HCT116 (cell line): ENCODE results near the gene ZNF235. TPM values are rescaled to one million over a fixed set of nuclear protein-coding genes. Genes with fewer than 3 reads are reported as not detected.

ENCODE experiments used
- ATAC-seq: fragments of 200-7000 bp; cut with Tn5 transposase; 2 replicates; pipeline ENCODE4 v1.9.1; 2020; ENCODE audit warnings: mild to moderate bottlenecking, moderate library complexity
- BruUV-seq: library from RNA; stranded (reverse); fragments of 400-500 nt; replicated peaks from 2 replicates; lab custom pipeline; 2021; lab: Mats Ljungman, UMichigan
- CTCF ChIA-PET: fragments of 300-600 bp; sonication (Branson Sonifier 250); formaldehyde crosslinking; loops from one replicate; lab custom pipeline; 2021; ENCODE audit warnings: antibody characterized with exemption; lab: Charles Lee
- POLR2A ChIA-PET: fragments of 300-600, 350-600 bp; sonication (Branson Sonifier 250); formaldehyde crosslinking; loops from one replicate; lab custom pipeline; 2021; ENCODE audit warnings: antibody characterized with exemption; lab: Charles Lee
- RAD21 ChIA-PET, 2 experiments: fragments of 300-600 bp; sonication (Branson Sonifier 250); formaldehyde crosslinking; loops; one replicate each; lab custom pipeline; 2023; ENCODE audit warnings: low total read pairs in 2 of 2; ENCODE audit not compliant: uncharacterized antibody in 2 of 2, unreplicated experiment in 2 of 2, low non-redundant PET in 1 of 2; lab: Charles Lee
- DNase-seq: peaks from one replicate; pipeline ENCODE4 v3.0.0-alpha.2; 2010; ENCODE audit warnings: low read depth, low spot score
- H2AFZ ChIP-seq: fragments of 200-600 bp; shearing (Covaris generic), sonication (generic); 2 replicates; pipeline ENCODE4 v1.6.1; 2017; ENCODE audit warnings: low read depth, mixed run types, mixed read lengths, antibody characterized with exemption, low read length; ENCODE audit not compliant: poor library complexity, severe bottlenecking
- H3K27ac ChIP-seq: 2 replicates; pipeline ENCODE4 v1.5.1; 2012; ENCODE audit warnings: low read depth, low read length
- H3K27me3 ChIP-seq: fragments of 200-600 bp; sonication (generic); 2 replicates; pipeline ENCODE4 v1.6.1; 2016; ENCODE audit warnings: mixed run types, low read length, mixed read lengths; ENCODE audit not compliant: insufficient read depth
- H3K36me3 ChIP-seq, 2 experiments: fragments of 200-500 bp in 1 of 2; fragments of 200-600 bp in 1 of 2; sonication (Bioruptor generic) in 1 of 2; sonication (generic) in 1 of 2; 2 replicates each; pipeline versions ENCODE4 v1.5.1 to v1.6.1; 2014 to 2016; ENCODE audit warnings: low read length in 2 of 2, inconsistent platforms in 1 of 2, mixed read lengths in 1 of 2, mixed run types in 1 of 2; ENCODE audit not compliant: insufficient read depth in 2 of 2, control insufficient read depth in 1 of 2
- H3K4me1 ChIP-seq, 2 experiments: fragments of 200-600 bp in 1 of 2; sonication (generic) in 1 of 2; 2 replicates each; pipeline versions ENCODE4 v1.5.1 to v1.6.1; 2012 to 2017; ENCODE audit warnings: low read length in 2 of 2, inconsistent platforms in 1 of 2, mild to moderate bottlenecking in 1 of 2, mixed read lengths in 1 of 2, mixed run types in 1 of 2, moderate library complexity in 1 of 2; ENCODE audit not compliant: insufficient read depth in 2 of 2, control insufficient read depth in 1 of 2
- H3K4me2 ChIP-seq: fragments of 200-600 bp; sonication (generic); 2 replicates; pipeline ENCODE4 v1.6.1; 2017; ENCODE audit warnings: mixed run types, low read length, mixed read lengths
- H3K4me3 ChIP-seq, 2 experiments: fragments of 200-600 bp in 1 of 2; sonication (generic) in 1 of 2; replicated peaks in 1 of 2; 2 replicates each; pipeline ENCODE4 v1.5.1; 2011 to 2016; ENCODE audit warnings: low read length in 2 of 2, control low read depth in 1 of 2, low read depth in 1 of 2, mild to moderate bottlenecking in 1 of 2, mixed read lengths in 1 of 2, mixed run types in 1 of 2
- H3K79me2 ChIP-seq: fragments of 200-600 bp; sonication (generic); 2 replicates; pipeline ENCODE4 v1.6.1; 2017; ENCODE audit warnings: mild to moderate bottlenecking, mixed run types, low read length, moderate library complexity, mixed read lengths; ENCODE audit not compliant: insufficient read depth
- H3K9ac ChIP-seq: fragments of 200-600 bp; sonication (generic); 2 replicates; pipeline ENCODE4 v1.6.1; 2016; ENCODE audit warnings: low read length, mixed read lengths
- H3K9me2 ChIP-seq: fragments of 200-600 bp; sonication (generic), shearing (Covaris generic); 2 replicates; pipeline ENCODE4 v1.6.1; 2017; ENCODE audit warnings: mixed run types, mild to moderate bottlenecking, moderate library complexity; ENCODE audit not compliant: insufficient read depth
- H3K9me3 ChIP-seq, 2 experiments: fragments of 200-500 bp in 1 of 2; fragments of 200-600 bp in 1 of 2; sonication (Bioruptor generic) in 1 of 2; sonication (generic) in 1 of 2; 2 replicates each; pipeline ENCODE4 v1.6.1; 2014 to 2017; ENCODE audit warnings: low read length in 2 of 2, mixed read lengths in 2 of 2, inconsistent platforms in 1 of 2, low read depth in 1 of 2, mild to moderate bottlenecking in 1 of 2, mixed run types in 1 of 2, moderate library complexity in 1 of 2; ENCODE audit not compliant: control insufficient read depth in 1 of 2, insufficient read depth in 1 of 2
- H4K20me1 ChIP-seq: fragments of 200-600 bp; sonication (generic), shearing (Covaris generic); 2 replicates; pipeline ENCODE4 v1.6.1; 2017; ENCODE audit warnings: mixed run types, mild to moderate bottlenecking, moderate library complexity; ENCODE audit not compliant: insufficient read depth
- EGR1 ChIP-seq: IDR thresholded peaks from 2 replicates; pipeline ENCODE4 v1.6.1; 2012; ENCODE audit warnings: low read depth
- ELF1 ChIP-seq: IDR thresholded peaks from 2 replicates; pipeline ENCODE4 v1.6.1; 2012; ENCODE audit warnings: low read depth, borderline replicate concordance
- EZH2 ChIP-seq: fragments of 200-600 bp; sonication (generic); IDR thresholded peaks from 2 replicates; pipeline ENCODE4 v1.6.1; 2017; ENCODE audit warnings: antibody characterized with exemption, mixed run types
- EZH2phosphoT487 ChIP-seq: fragments of 200-600 bp; IDR thresholded peaks from 2 replicates; pipeline ENCODE4 v1.6.1; 2018; ENCODE audit warnings: antibody characterized with exemption, borderline replicate concordance
- JUND ChIP-seq: IDR thresholded peaks from 2 replicates; pipeline ENCODE4 v1.6.1; 2012
- POLR2AphosphoS5 ChIP-seq: IDR thresholded peaks from 2 replicates; pipeline ENCODE4 v1.6.1; 2011; ENCODE audit warnings: mild to moderate bottlenecking, low read depth, low read length, moderate library complexity
- RAD21 ChIP-seq: IDR thresholded peaks from 2 replicates; pipeline ENCODE4 v1.6.1; 2012; ENCODE audit warnings: low read depth, mild to moderate bottlenecking
- SP1 ChIP-seq: IDR thresholded peaks from 2 replicates; pipeline ENCODE4 v1.6.1; 2012; ENCODE audit warnings: low read depth
- SRF ChIP-seq: IDR thresholded peaks from 2 replicates; pipeline ENCODE4 v1.6.1; 2012; ENCODE audit warnings: low read depth
- intact Hi-C: fragments of 100-400 bp; cut with micrococcal nuclease; formaldehyde crosslinking; loops from 2 replicates; pipeline ENCODE4 v1.10.0; 2022
- total RNA-seq: library from RNA; stranded (reverse); gene quantifications from one replicate; pipeline ENCODE4 v1.2.1, GENCODE V29; 2021; ENCODE audit not compliant: unreplicated experiment
- TF ChIP-seq, protein P1 (sequence below): IDR thresholded peaks from 2 replicates; pipeline ENCODE4 v1.6.1; 2012
- TF ChIP-seq, protein P2 (sequence below): IDR thresholded peaks from 2 replicates; pipeline ENCODE4 v1.6.1; 2012; ENCODE audit warnings: low read depth
- TF ChIP-seq, protein P3 (sequence below), 3 experiments: fragments of 200-600 bp in 1 of 3; sonication (generic) in 1 of 3; IDR thresholded peaks in 2 of 3; conservative IDR thresholded peaks in 1 of 3; 2 replicates each; pipeline ENCODE4 v1.5.1; 2012 to 2017; ENCODE audit warnings: low read depth in 2 of 3, low read length in 2 of 3, antibody characterized with exemption in 1 of 3, borderline replicate concordance in 1 of 3, control low read depth in 1 of 3, mild to moderate bottlenecking in 1 of 3, mixed read lengths in 1 of 3, mixed run types in 1 of 3, moderate library complexity in 1 of 3; ENCODE audit not compliant: insufficient read depth in 1 of 3
- TF ChIP-seq, protein P4 (sequence below): IDR thresholded peaks from 2 replicates; pipeline ENCODE4 v1.6.1; 2011; ENCODE audit warnings: mild to moderate bottlenecking, low read length, moderate library complexity; ENCODE audit not compliant: insufficient replicate concordance; ENCODE audit errors: extremely low read depth

The ZNF235 gene
- total RNA-seq, 1 experiment from 2014 or later, result 5.7 TPM

DNA sequence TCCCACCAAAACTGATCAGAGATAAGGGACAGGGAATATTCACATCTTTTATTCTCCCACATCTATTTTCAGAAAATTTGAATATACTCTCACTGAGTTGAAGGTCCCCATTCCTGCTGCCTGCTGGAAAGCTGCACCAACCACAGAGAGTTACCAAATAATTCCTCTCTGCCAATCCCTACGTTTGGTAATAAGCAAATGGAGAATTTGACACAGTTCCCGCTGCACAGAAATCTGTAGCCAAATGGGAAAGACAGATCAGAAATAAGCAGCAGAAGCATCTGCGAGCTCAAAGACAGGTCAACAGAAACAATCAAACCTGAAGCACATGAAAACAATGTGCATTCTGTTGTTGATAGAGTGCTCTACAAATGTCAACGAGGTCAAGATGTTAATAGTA, 41.7 kb upstream of the ZNF235 start:
- no peak overlapping the region for H2AFZ ChIP-seq
- no peaks in the 10 kb centered on the region for H3K36me3 ChIP-seq
- H3K27ac ChIP-seq, result no peak overlapping the region
- no peak overlapping the region for H3K4me3 ChIP-seq
- no peaks in the 10 kb centered on the region for H3K79me2 ChIP-seq
- no peaks in the 10 kb centered on the region for H3K4me1 ChIP-seq
- intact Hi-C loops, result no loop called here
- RAD21 ChIA-PET, result no interaction called here
- no peaks in the 10 kb centered on the region for H3K27me3 ChIP-seq
- ATAC-seq (no peak), DNase-seq (no peak)
- H3K4me2 ChIP-seq, result no peak overlapping the region
- BruUV-seq, result no TSS peak
- CTCF ChIA-PET, result no interaction called here
- peaks cover 0 to 6% of the 10 kb centered on the region in 2 experiments; a peak in 1 of 4 replicates for H3K9me3 ChIP-seq
- H3K9ac ChIP-seq, result no peak overlapping the region
- no peaks in the 10 kb centered on the region for H4K20me1 ChIP-seq
- TF ChIP-seq SP1 (no peak), ELF1 (no peak), JUND (no peak), POLR2AphosphoS5 (no peak), SRF (no peak), RAD21 (no peak), EGR1 (no peak), EZH2 (no peak), EZH2phosphoT487 (no peak)
- TF ChIP-seq, protein P1, sequence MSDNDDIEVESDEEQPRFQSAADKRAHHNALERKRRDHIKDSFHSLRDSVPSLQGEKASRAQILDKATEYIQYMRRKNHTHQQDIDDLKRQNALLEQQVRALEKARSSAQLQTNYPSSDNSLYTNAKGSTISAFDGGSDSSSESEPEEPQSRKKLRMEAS, result no peak
- TF ChIP-seq, protein P2, sequence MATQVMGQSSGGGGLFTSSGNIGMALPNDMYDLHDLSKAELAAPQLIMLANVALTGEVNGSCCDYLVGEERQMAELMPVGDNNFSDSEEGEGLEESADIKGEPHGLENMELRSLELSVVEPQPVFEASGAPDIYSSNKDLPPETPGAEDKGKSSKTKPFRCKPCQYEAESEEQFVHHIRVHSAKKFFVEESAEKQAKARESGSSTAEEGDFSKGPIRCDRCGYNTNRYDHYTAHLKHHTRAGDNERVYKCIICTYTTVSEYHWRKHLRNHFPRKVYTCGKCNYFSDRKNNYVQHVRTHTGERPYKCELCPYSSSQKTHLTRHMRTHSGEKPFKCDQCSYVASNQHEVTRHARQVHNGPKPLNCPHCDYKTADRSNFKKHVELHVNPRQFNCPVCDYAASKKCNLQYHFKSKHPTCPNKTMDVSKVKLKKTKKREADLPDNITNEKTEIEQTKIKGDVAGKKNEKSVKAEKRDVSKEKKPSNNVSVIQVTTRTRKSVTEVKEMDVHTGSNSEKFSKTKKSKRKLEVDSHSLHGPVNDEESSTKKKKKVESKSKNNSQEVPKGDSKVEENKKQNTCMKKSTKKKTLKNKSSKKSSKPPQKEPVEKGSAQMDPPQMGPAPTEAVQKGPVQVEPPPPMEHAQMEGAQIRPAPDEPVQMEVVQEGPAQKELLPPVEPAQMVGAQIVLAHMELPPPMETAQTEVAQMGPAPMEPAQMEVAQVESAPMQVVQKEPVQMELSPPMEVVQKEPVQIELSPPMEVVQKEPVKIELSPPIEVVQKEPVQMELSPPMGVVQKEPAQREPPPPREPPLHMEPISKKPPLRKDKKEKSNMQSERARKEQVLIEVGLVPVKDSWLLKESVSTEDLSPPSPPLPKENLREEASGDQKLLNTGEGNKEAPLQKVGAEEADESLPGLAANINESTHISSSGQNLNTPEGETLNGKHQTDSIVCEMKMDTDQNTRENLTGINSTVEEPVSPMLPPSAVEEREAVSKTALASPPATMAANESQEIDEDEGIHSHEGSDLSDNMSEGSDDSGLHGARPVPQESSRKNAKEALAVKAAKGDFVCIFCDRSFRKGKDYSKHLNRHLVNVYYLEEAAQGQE, result no peak
- TF ChIP-seq, protein P3, sequence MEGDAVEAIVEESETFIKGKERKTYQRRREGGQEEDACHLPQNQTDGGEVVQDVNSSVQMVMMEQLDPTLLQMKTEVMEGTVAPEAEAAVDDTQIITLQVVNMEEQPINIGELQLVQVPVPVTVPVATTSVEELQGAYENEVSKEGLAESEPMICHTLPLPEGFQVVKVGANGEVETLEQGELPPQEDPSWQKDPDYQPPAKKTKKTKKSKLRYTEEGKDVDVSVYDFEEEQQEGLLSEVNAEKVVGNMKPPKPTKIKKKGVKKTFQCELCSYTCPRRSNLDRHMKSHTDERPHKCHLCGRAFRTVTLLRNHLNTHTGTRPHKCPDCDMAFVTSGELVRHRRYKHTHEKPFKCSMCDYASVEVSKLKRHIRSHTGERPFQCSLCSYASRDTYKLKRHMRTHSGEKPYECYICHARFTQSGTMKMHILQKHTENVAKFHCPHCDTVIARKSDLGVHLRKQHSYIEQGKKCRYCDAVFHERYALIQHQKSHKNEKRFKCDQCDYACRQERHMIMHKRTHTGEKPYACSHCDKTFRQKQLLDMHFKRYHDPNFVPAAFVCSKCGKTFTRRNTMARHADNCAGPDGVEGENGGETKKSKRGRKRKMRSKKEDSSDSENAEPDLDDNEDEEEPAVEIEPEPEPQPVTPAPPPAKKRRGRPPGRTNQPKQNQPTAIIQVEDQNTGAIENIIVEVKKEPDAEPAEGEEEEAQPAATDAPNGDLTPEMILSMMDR (IDR thresholded peaks at IDR 0.05 in 2 of 3, conservative IDR thresholded peaks at IDR 0.05 in 1 of 3; ENCODE audit: borderline replicate concordance in 1 of 3, insufficient read depth in 1 of 3, low read depth in 2 of 3, low read length in 2 of 3), result no peak
- TF ChIP-seq, protein P4, sequence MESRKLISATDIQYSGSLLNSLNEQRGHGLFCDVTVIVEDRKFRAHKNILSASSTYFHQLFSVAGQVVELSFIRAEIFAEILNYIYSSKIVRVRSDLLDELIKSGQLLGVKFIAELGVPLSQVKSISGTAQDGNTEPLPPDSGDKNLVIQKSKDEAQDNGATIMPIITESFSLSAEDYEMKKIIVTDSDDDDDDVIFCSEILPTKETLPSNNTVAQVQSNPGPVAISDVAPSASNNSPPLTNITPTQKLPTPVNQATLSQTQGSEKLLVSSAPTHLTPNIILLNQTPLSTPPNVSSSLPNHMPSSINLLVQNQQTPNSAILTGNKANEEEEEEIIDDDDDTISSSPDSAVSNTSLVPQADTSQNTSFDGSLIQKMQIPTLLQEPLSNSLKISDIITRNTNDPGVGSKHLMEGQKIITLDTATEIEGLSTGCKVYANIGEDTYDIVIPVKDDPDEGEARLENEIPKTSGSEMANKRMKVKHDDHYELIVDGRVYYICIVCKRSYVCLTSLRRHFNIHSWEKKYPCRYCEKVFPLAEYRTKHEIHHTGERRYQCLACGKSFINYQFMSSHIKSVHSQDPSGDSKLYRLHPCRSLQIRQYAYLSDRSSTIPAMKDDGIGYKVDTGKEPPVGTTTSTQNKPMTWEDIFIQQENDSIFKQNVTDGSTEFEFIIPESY, result no peak
- POLR2A ChIA-PET, result no interaction called here
- no peaks in the 10 kb centered on the region for H3K9me2 ChIP-seq
